Coronary artery (tissue), 2 donors: Measurements from ENCODE around the gene TTC1.
"Not testable (repeated sequence)": the region's sequence is repeated elsewhere in the genome, so short reads cannot be mapped to it uniquely, and the experiment has no call there.

Source experiments
- DNase-seq: peaks from one replicate; pipeline ENCODE4 v3.0.0-alpha.2; 2017; ENCODE audit warnings: low spot score
- H3K27ac ChIP-seq, 2 donors: fragments of 200-600 bp; sonication (generic); one replicate each; pipeline ENCODE4 v1.5.1; 2016 to 2019
- H3K4me3 ChIP-seq: fragments of 200-600 bp; sonication (generic); 2 replicates; pipeline ENCODE4 v1.5.1; 2016; ENCODE audit warnings: mild to moderate bottlenecking, moderate library complexity
- TF ChIP-seq, protein P1 (sequence below): fragments of 200-600 bp; sonication (generic); IDR thresholded peaks from one replicate; pipeline ENCODE4 v1.5.1; 2019; ENCODE audit warnings: antibody characterized with exemption

Gene TTC1

GRCh38 chr5:160054831-160055230, 45.9 kb downstream of the TTC1 start:
- Histone ChIP-seq H3K27ac (no peak overlapping the region), H3K4me3 (no peak overlapping the region)
- no peak for DNase-seq
- TF ChIP-seq, protein P1, sequence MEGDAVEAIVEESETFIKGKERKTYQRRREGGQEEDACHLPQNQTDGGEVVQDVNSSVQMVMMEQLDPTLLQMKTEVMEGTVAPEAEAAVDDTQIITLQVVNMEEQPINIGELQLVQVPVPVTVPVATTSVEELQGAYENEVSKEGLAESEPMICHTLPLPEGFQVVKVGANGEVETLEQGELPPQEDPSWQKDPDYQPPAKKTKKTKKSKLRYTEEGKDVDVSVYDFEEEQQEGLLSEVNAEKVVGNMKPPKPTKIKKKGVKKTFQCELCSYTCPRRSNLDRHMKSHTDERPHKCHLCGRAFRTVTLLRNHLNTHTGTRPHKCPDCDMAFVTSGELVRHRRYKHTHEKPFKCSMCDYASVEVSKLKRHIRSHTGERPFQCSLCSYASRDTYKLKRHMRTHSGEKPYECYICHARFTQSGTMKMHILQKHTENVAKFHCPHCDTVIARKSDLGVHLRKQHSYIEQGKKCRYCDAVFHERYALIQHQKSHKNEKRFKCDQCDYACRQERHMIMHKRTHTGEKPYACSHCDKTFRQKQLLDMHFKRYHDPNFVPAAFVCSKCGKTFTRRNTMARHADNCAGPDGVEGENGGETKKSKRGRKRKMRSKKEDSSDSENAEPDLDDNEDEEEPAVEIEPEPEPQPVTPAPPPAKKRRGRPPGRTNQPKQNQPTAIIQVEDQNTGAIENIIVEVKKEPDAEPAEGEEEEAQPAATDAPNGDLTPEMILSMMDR = no peak

DNA sequence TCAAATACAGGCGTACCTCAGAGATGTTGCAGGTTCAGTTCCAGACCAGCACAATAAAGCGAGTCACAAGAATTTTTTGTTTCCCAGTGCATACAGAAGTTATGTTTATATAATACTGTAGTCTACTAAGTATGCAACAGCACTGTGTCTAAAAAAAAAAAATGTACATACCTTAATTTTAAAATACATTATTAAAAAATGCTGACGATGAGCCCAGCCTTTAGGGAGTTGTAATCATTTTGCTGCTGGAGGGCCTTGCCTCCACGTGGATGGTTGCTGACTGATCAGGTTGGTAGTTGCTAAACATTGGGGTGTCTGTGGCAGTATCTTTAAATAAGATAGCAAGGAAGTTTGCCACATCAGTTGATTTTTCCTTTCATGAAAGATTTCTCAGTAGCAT, 48.3 kb downstream of the TTC1 start:
- TF ChIP-seq, protein P1 = no peak
- DNase-seq = no peak
- no peak overlapping the region for H3K4me3 ChIP-seq
- H3K27ac ChIP-seq = no peak overlapping the region

GRCh38 chr5:160060001-160060400, 51.1 kb downstream of the TTC1 start:
- TF ChIP-seq, protein P1 = no peak
- Histone ChIP-seq H3K27ac (no peak overlapping the region), H3K4me3 (no peak overlapping the region)
- DNase-seq = no peak

DNA sequence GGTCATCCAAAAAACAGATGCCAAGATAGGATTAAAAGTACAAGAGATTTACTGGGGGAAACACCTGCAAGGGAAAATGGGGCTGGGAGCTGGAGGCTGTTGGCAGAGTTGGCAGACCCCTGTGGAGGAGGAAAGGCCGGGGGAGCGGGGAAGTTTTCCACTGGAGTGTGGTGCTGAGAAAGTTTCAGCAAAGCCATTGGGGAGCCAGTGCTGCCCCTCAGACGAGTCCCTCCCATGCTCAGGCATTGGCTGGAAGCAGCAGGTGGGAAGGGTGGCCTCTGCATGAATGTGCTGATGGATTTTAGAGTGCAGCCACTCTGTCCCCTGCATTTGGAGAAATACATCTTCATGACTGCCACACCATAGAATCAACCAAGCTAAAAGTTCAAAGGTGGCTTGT, 52.8 kb downstream of the TTC1 start:
- Histone ChIP-seq H3K4me3 (no peak overlapping the region), H3K27ac (no peak overlapping the region)
- no peak for DNase-seq
- TF ChIP-seq, protein P1 = no peak

GRCh38 chr5:160064417-160064810, 55.5 kb downstream of the TTC1 start:
- DNase-seq = no peak
- TF ChIP-seq, protein P1 = no peak
- Histone ChIP-seq H3K27ac (no peak overlapping the region), H3K4me3 (no peak overlapping the region)

- Histone ChIP-seq H3K4me3 (no peak overlapping the region), H3K27ac (no peak overlapping the region)
- TF ChIP-seq, protein P1 = no peak
Measured at GRCh38 chr5:160064995-160065614, 56.2 kb downstream of the TTC1 start.

DNA sequence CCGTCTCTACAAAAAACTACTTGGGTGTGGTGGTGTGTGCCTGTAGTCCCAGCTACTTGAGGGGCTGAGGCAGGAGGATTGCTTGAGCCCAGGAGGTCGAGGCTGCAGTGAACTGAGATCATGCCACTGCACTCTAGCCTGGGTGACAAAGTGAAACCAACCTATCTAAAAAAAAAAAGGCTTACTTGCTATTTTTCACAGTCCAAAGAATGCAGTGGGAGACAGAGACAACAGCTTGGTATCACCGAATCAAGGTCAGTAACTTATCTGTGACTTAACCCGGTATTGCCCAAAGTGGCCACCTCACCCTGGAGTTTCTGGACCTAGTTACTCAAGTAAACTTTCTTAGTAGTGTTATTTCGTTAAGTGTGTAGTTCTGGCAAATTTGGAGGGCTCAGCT, 60.2 kb downstream of the TTC1 start:
- DNase-seq, H3K27ac ChIP-seq, H3K4me3 ChIP-seq: not testable (repeated sequence)

More at GRCh38 chr5:160064995-160065614, 56.2 kb downstream of the TTC1 start:
- DNase-seq = no peak
